Heart left ventricle (tissue), 16 donors: ENCODE data around the gene ERCC2. TPM values are rescaled to one million over a fixed set of nuclear protein-coding genes. Genes with fewer than 3 reads are reported as not detected.
A peak's percentile ranks its signal among the peaks of the same experiment; 100 is the strongest.
"Not testable (repeated sequence)": the region's sequence is repeated elsewhere in the genome, so short reads cannot be mapped to it uniquely, and the experiment has no call there.

ENCODE experiments used
- ATAC-seq, 4 donors: fragments of 200-7000 bp; cut with Tn5 transposase; one replicate each; pipeline ENCODE4 v1.9.1; 2020 to 2022; ENCODE audit warnings: moderate library complexity in 4 of 4, mild to moderate bottlenecking in 3 of 4, moderate number of reproducible peaks in 1 of 4
- DNase-seq, 5 donors: peaks; one replicate each; pipeline ENCODE4 v3.0.0-alpha.2; 2020
- H3K27ac ChIP-seq, 12 donors: fragments of 200-600 bp; sonication (generic) in 4 of 12; one replicate each; pipeline versions ENCODE4 v1.5.0 to v1.8.0; 2016 to 2022; ENCODE audit warnings: mild to moderate bottlenecking in 2 of 12
- H3K27me3 ChIP-seq, 9 donors: fragments of 200-600 bp; sonication (generic) in 2 of 9; one replicate each; pipeline versions ENCODE4 v1.5.1 to v1.8.0; 2016 to 2022; ENCODE audit warnings: mild to moderate bottlenecking in 3 of 9
- H3K36me3 ChIP-seq, 9 donors: fragments of 200-600 bp; sonication (generic) in 2 of 9; one replicate each; pipeline versions ENCODE4 v1.5.0 to v1.8.0; 2018 to 2022; ENCODE audit warnings: mild to moderate bottlenecking in 2 of 9
- H3K4me1 ChIP-seq, 12 donors: fragments of 200-600 bp; sonication (generic) in 4 of 12; one replicate each; pipeline versions ENCODE4 v1.5.0 to v1.8.0; 2016 to 2022; ENCODE audit warnings: mild to moderate bottlenecking in 3 of 12
- H3K4me3 ChIP-seq, 12 donors: fragments of 200-600 bp; sonication (generic) in 4 of 12; one replicate each; pipeline versions ENCODE4 v1.5.0 to v1.8.0; 2017 to 2022; ENCODE audit warnings: mild to moderate bottlenecking in 9 of 12, moderate library complexity in 4 of 12
- H3K9me3 ChIP-seq, 12 donors: fragments of 200-600 bp; sonication (generic) in 4 of 12; one replicate each; pipeline versions ENCODE4 v1.5.0 to v1.8.0; 2016 to 2022; ENCODE audit warnings: mild to moderate bottlenecking in 1 of 12
- CTCF ChIP-seq, 12 donors: fragments of 200-600 bp; sonication (generic) in 4 of 12; IDR thresholded peaks; one replicate each; pipeline versions ENCODE4 v1.5.0 to v1.8.0; 2018 to 2022; ENCODE audit warnings: antibody characterized with exemption in 12 of 12, mild to moderate bottlenecking in 5 of 12
- POLR2A ChIP-seq, 2 donors: fragments of 450-650 bp; IDR thresholded peaks; one replicate each; pipeline ENCODE4 v1.6.1; 2017; ENCODE audit warnings: antibody characterized with exemption in 2 of 2, mild to moderate bottlenecking in 2 of 2, moderate library complexity in 2 of 2
- WGBS, 4 donors: extraction: QIAGEN DNeasy Blood & Tissue Kit in 2 of 4; methylation state at CpG; one replicate each; pipeline versions ENCODE4 v1.1.5 to v1.1.7; 2013 to 2018; 5-methylcytosine and 5-hydroxymethylcytosine counted together
- intact Hi-C, 10 donors: fragments of 100-400 bp; cut with DNase I; formaldehyde crosslinking; loops; one replicate each; pipeline versions ENCODE4 v1.11.1 to v1.14.2; 2022
- polyA plus RNA-seq, 2 donors: library from polyadenylated mRNA; stranded (reverse); fragments of 200-250 nt; gene quantifications; one replicate each; pipeline ENCODE4 v1.2.3, GENCODE V29; 2013
- total RNA-seq, 9 donors: library from RNA; depleted of rRNA in 2 of 9; stranded (reverse); fragments of >200 nt in 2 of 9; fragmentation: NEBNext Ultra II Directional in 3 of 9; extraction: Animal tissue kit (Norgen Biotek cat#: 25700) in 3 of 9; gene quantifications; one replicate each; pipeline versions ENCODE4 v1.1.0 to v1.2.4, GENCODE V29; 2016 to 2023
- donor health status: ischemic (EF 13 %, LVEDD 7.1; RV severe dilation, severe dysfunction).
- donor health status: healthy with polysubstance abuse.
- donor health status: DM: no; HTN: yes; CAD: no.
- donor health status: DM: no; HTN: no; CAD: no.
- donor health status: ischemic (EF 25% LVEDD 6.9; RV normal size, moderate dysfunction).
- donor health status: ischemic (EF 25% LVEDD 5.7; RV mildly dilated, moderate dysfunction).
- donor health status: healthy.
- donor health status: DM: yes; HTN: yes; CAD: no.
- donor health status: ischemic (EF 35%, LVEDD 5.7; RV mildly dilated, moderate dysfunction).
- donor health status: nonischemic (EF 11% LVEDD 7.7; RV severe dilation, severe dysfunction).
- donor health status: DM: yes; HTN: yes; CAD: no.
- donor health status: PGD.
- donor health status: ischemic (EF 29% LVEDD 5.4; RV normal size, mild dysfunction).
- donor health status: nonischemic (EF 23%, LVEDD 6.1; RV moderate dilation, normal function).

ERCC2 gene
- total and polyA plus RNA-seq, 11 donors: 5.8 to 24.1 (median 12.4) TPM

GRCh38 chr19:45321848-45322247 lies 48.5 kb downstream of the ERCC2 start:
- TF ChIP-seq POLR2A (IDR thresholded peaks at IDR 0.05) (peak in 1 of 2 donors; percentile 10), CTCF (IDR thresholded peaks at IDR 0.05) (no peak)
- intact Hi-C loops: loop anchor here in 1 of 10 donors (5.0 kb wide), 1 partner anchor 70 kb away; the partner anchor contains the start of gene MARK4
- Histone ChIP-seq H3K36me3 (peaks cover 0 to 27% (median 10%) of the 10 kb centered on the region in 9 donors), H3K27me3 (peaks cover 0 to 27% (median 14%) of the 10 kb centered on the region in 9 donors), H3K9me3 (no peaks in the 10 kb centered on the region), H3K27ac (peak overlapping the region; percentile 81 to 100 (median 96)), H3K4me3 (peak overlapping the region; percentile 50 to 81 (median 59)), H3K4me1 (peaks cover 0 to 44% (median 10%) of the 10 kb centered on the region in 12 donors)
- ATAC-seq (peak; percentile 34 to 62 (median 47)), DNase-seq (peak in 4 of 5 donors; percentile 67 to 76 (median 72))
- WGBS, 4 donors: 19 to 36% (median 25%) methylated on average over 2 to 7 of the region's 7 CpGs

GRCh38 chr19:45320997-45321775 lies 49.2 kb downstream of the ERCC2 start:
- no peaks in the 10 kb centered on the region for H3K9me3 ChIP-seq
- H3K27ac ChIP-seq: peak overlapping the region in 10 of 12 donors; percentile 81 to 100 (median 96)
- H3K36me3 ChIP-seq: peaks cover 0 to 33% (median 10%) of the 10 kb centered on the region in 9 donors
- peaks cover 0 to 40% (median 7%) of the 10 kb centered on the region in 12 donors for H3K4me1 ChIP-seq
- peak overlapping the region; percentile 50 to 81 (median 59) for H3K4me3 ChIP-seq
- 47 to 62% (median 57%) methylated on average over 12 of the region's 12 CpGs for WGBS, 4 donors
- ATAC-seq (no peak), DNase-seq (no peak)
- H3K27me3 ChIP-seq: peaks cover 0 to 27% (median 14%) of the 10 kb centered on the region in 9 donors
- intact Hi-C loops: loop anchor here in 1 of 10 donors (5.0 kb wide), 1 partner anchor 69 kb away; the partner anchor contains the start of gene MARK4
- TF ChIP-seq CTCF (IDR thresholded peaks at IDR 0.05): no peak

- intact Hi-C loops: no loop called here
- peaks cover 0 to 88% (median 27%) of the 10 kb centered on the region in 9 donors for H3K36me3 ChIP-seq
- 64 to 72% (median 68%) methylated on average over 9 to 21 of the region's 21 CpGs for WGBS, 4 donors
- peaks cover 0 to 6% (median 0%) of the 10 kb centered on the region in 9 donors for H3K27me3 ChIP-seq
- no peak for TF ChIP-seq CTCF (IDR thresholded peaks at IDR 0.05)
- H3K4me3 ChIP-seq: no peak overlapping the region
- no peak overlapping the region for H3K27ac ChIP-seq
- H3K4me1 ChIP-seq: peaks cover 0 to 55% (median 2%) of the 10 kb centered on the region in 12 donors
- no peak for DNase-seq
- H3K9me3 ChIP-seq: no peaks in the 10 kb centered on the region
- no peak for ATAC-seq
Measured at GRCh38 chr19:45315304-45315703, 55.1 kb downstream of the ERCC2 start.

- no peak for ATAC-seq
- WGBS, 4 donors: 69 to 79% (median 72%) methylated on average over 8 of the region's 8 CpGs
- Histone ChIP-seq H3K27ac (no peak overlapping the region), H3K4me3 (no peak overlapping the region), H3K27me3 (peaks cover 0 to 6% (median 0%) of the 10 kb centered on the region in 9 donors), H3K4me1 (peaks cover 0 to 55% (median 2%) of the 10 kb centered on the region in 12 donors), H3K36me3 (peaks cover 0 to 89% (median 27%) of the 10 kb centered on the region in 9 donors), H3K9me3 (no peaks in the 10 kb centered on the region)
- DNase-seq: no peak
- intact Hi-C loops: no loop called here
- TF ChIP-seq CTCF (IDR thresholded peaks at IDR 0.05) (no peak), POLR2A (IDR thresholded peaks at IDR 0.05) (no peak)
Measured at GRCh38 chr19:45314708-45315245, 55.6 kb downstream of the ERCC2 start.

- Histone ChIP-seq H3K36me3 (peaks cover 0 to 92% (median 26%) of the 10 kb centered on the region in 9 donors), H3K4me1 (peaks cover 0 to 42% (median 4%) of the 10 kb centered on the region in 12 donors), H3K27ac (peak overlapping the region in 4 of 12 donors; percentile 5 to 55 (median 33))
- ATAC-seq, H3K27me3 ChIP-seq, DNase-seq, intact Hi-C loops, H3K9me3 ChIP-seq, H3K4me3 ChIP-seq: not testable (repeated sequence)
- WGBS, 4 donors: 73 to 81% (median 76%) methylated on average over 14 of the region's 14 CpGs
Measured at GRCh38 chr19:45312285-45312684, 58.1 kb downstream of the ERCC2 start.
